Stomach smooth muscle (tissue), 2 donors: ENCODE data around the gene BNIPL.

Source experiments
- H3K27ac ChIP-seq: one replicate; pipeline ENCODE4 v1.7.0; 2013; ENCODE audit warnings: mild to moderate bottlenecking, low read length, inconsistent platforms
- H3K27me3 ChIP-seq, 2 donors: one replicate each; pipeline ENCODE4 v1.7.0; 2013; ENCODE audit warnings: low read length in 2 of 2; ENCODE audit not compliant: insufficient read depth in 2 of 2, control insufficient read depth in 1 of 2
- H3K36me3 ChIP-seq, 2 donors: one replicate each; pipeline ENCODE4 v1.7.0; 2013; ENCODE audit warnings: low read length in 2 of 2; ENCODE audit not compliant: control insufficient read depth in 2 of 2, insufficient read depth in 2 of 2
- H3K4me1 ChIP-seq: one replicate; pipeline ENCODE4 v1.7.0; 2013; ENCODE audit warnings: low read length; ENCODE audit not compliant: control insufficient read depth, insufficient read depth
- H3K4me3 ChIP-seq, 2 donors: one replicate each; pipeline ENCODE4 v1.7.0; 2013; ENCODE audit warnings: low read length in 2 of 2
- H3K9ac ChIP-seq, 2 donors: one replicate each; pipeline ENCODE4 v1.7.0; 2013; ENCODE audit warnings: low read length in 2 of 2, mild to moderate bottlenecking in 1 of 2
- H3K9me3 ChIP-seq, 2 donors: one replicate each; pipeline ENCODE4 v1.7.0; 2013; ENCODE audit warnings: low read length in 2 of 2; ENCODE audit not compliant: control insufficient read depth in 2 of 2
- donor health status: healthy.
- donor health status: Pancreatic carcinoma.

BNIPL gene

GRCh38 chr1:151036356-151036755 lies at the start of gene BNIPL:
TSS of gene BNIPL (plus strand) at chr1:151036586. CDS start at chr1:151036726, 140 bp downstream.
- no peaks in the 10 kb centered on the region for H3K27me3 ChIP-seq
- H3K9me3 ChIP-seq: no peaks in the 10 kb centered on the region
- no peak within 1 kb of the TSS for H3K27ac ChIP-seq
- no peak within 1 kb of the TSS for H3K4me3 ChIP-seq
- peaks cover 17 to 19% of the 10 kb centered on the region in 2 donors for H3K36me3 ChIP-seq
- H3K9ac ChIP-seq: no peak within 1 kb of the TSS
- no peaks in the 10 kb centered on the region for H3K4me1 ChIP-seq

GRCh38 chr1:150987924-150988323 lies 48.5 kb upstream of the BNIPL start:
- no peaks in the 10 kb centered on the region for H3K9me3 ChIP-seq
- no peaks in the 10 kb centered on the region for H3K27me3 ChIP-seq
- no peak overlapping the region for H3K4me3 ChIP-seq
- no peaks in the 10 kb centered on the region for H3K4me1 ChIP-seq
- no peaks in the 10 kb centered on the region for H3K36me3 ChIP-seq
- no peak overlapping the region for H3K9ac ChIP-seq
- H3K27ac ChIP-seq: no peak overlapping the region

- Histone ChIP-seq H3K4me3 (no peak overlapping the region), H3K9ac (no peak overlapping the region), H3K27ac (no peak overlapping the region), H3K4me1 (peaks cover 4% of the 10 kb centered on the region), H3K27me3 (no peaks in the 10 kb centered on the region), H3K9me3 (no peaks in the 10 kb centered on the region), H3K36me3 (peaks cover 8% of the 10 kb centered on the region in 2 donors)
Measured at GRCh38 chr1:150992626-150993025, 43.8 kb upstream of the BNIPL start.

GRCh38 chr1:150994248-150994647 lies 42.1 kb upstream of the BNIPL start:
- Histone ChIP-seq H3K27me3 (no peaks in the 10 kb centered on the region), H3K27ac (no peak overlapping the region), H3K9ac (no peak overlapping the region), H3K4me1 (peaks cover 4% of the 10 kb centered on the region), H3K4me3 (no peak overlapping the region), H3K9me3 (no peaks in the 10 kb centered on the region), H3K36me3 (peaks cover 20 to 21% of the 10 kb centered on the region in 2 donors)

- Histone ChIP-seq H3K4me3 (peak overlapping the region in 1 of 2 donors; percentile 57), H3K27ac (no peak overlapping the region), H3K36me3 (peaks cover 26 to 29% of the 10 kb centered on the region in 2 donors), H3K9ac (peak overlapping the region in 1 of 2 donors; percentile 29), H3K27me3 (no peaks in the 10 kb centered on the region), H3K4me1 (peaks cover 4% of the 10 kb centered on the region), H3K9me3 (no peaks in the 10 kb centered on the region)
Measured at GRCh38 chr1:150995460-150995859, 40.9 kb upstream of the BNIPL start.

DNA sequence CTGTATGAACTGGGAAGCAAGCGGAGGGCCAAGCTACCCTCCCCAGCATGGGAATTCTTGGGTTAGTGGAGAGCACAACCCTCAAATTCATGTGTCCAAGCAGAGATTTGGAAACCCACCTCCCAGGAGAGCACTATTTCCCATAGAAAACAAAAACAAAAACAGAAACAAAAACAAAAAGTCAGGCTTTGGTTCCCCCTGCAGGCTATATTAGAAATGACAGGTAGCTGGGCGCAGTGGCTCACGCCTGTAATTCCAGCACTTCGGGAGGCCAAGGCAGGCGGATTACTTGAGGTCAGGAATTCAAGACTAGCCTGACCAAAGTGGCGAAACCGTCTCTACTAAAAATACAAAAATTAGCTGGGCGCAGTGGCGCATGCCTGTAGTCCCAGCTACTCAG lies 40.5 kb upstream of the BNIPL start:
- peaks cover 4% of the 10 kb centered on the region for H3K4me1 ChIP-seq
- H3K9me3 ChIP-seq: no peaks in the 10 kb centered on the region
- H3K9ac ChIP-seq: peak overlapping the region in 1 of 2 donors; percentile 29
- no peaks in the 10 kb centered on the region for H3K27me3 ChIP-seq
- peak overlapping the region in 1 of 2 donors; percentile 57 for H3K4me3 ChIP-seq
- H3K27ac ChIP-seq: no peak overlapping the region
- H3K36me3 ChIP-seq: peaks cover 26 to 30% of the 10 kb centered on the region in 2 donors

DNA sequence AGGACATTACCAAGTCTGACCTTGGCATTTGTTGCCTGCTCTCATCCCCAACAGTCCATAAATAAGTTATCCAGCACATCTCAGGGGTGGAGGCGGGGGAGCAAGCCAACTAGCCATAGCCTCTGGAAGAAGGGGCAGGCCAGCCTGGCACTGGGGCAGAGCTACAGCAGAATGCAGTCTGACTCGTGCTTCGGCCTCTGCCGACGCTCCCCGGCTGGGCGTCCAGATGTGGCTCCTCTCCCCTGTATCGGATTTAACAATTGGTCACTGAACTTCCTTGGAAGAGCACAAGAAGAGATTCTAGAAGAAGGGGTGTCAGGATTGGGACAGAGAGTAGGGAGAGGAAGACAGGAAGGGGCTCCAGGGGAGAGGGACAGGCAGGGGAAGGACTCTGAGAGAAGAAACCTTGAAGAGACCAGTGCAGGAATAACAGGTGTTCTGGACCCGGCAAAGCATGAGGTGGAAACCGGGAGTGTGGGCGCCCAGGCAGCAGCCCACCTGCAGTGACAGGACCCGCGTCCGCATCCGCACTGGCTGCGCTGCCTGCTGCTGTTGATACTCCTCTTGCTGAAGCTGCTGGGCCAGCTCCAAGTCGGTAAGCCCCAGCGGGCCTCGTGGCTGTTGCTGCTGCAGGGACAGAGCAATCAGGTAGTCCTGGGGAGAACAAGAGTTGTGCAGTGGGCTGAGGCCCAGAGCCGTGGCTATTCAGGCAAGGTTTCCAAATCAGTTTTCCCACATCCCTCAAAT lies 39.1 kb upstream of the BNIPL start:
- H3K36me3 ChIP-seq: peaks cover 36 to 37% of the 10 kb centered on the region in 2 donors
- no peaks in the 10 kb centered on the region for H3K9me3 ChIP-seq
- H3K27me3 ChIP-seq: no peaks in the 10 kb centered on the region
- peaks cover 6% of the 10 kb centered on the region for H3K4me1 ChIP-seq
- H3K4me3 ChIP-seq: no peak overlapping the region
- no peak overlapping the region for H3K27ac ChIP-seq
- H3K9ac ChIP-seq: no peak overlapping the region

DNA sequence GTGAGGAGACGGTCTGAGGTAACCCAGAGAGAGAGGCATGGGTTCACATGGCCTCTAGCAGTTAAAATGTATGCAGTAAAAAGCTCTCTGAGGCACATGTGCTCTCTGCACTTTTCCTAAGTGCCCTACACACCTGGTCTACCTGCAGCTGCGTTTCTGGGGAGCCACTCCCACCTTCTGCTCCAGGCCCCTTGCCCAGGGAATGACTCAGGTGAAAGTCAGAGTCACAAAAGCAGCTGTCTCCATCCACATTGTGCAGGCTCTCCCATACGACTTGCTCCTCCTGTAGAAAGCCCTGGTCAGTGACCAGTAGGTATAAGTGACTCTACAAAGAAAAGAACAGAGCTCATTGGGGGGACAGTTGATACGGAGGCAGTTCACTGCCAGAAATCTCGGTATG lies 38.4 kb upstream of the BNIPL start:
- no peak overlapping the region for H3K27ac ChIP-seq
- no peaks in the 10 kb centered on the region for H3K27me3 ChIP-seq
- H3K9me3 ChIP-seq: no peaks in the 10 kb centered on the region
- H3K4me3 ChIP-seq: no peak overlapping the region
- H3K36me3 ChIP-seq: peaks cover 36 to 42% of the 10 kb centered on the region in 2 donors
- H3K9ac ChIP-seq: no peak overlapping the region
- H3K4me1 ChIP-seq: peaks cover 10% of the 10 kb centered on the region

DNA sequence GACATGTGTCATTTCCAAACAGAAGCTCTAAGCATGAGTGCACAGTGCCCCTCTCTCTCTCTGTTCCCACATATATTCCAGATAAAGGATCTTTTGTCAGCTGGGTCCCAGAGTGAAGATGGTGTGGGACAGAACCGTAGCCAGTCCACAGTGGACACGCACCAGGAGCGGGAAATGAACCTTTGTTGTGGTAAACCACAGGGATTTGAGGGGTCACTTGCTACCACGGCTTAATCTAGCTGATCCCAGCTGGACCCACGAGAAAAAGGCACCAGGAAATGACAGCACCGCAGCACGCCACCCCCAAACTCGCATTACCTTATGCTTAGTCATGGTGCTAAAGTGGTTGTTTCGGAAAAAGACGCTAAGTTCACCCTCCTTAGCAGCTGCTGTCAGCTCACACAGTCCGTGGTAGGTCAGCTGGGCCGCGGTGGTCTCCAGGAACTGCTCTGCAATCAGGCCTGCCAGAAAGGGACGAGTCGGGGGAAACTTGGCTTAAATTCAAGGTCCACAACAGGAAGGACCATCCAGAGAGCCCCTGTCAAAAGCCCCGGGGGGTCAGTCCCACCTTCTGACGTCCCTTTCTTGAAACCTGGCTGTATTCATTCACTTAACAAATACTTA lies 37.2 kb upstream of the BNIPL start:
- no peaks in the 10 kb centered on the region for H3K27me3 ChIP-seq
- H3K9ac ChIP-seq: no peak overlapping the region
- peaks cover 16% of the 10 kb centered on the region for H3K4me1 ChIP-seq
- no peaks in the 10 kb centered on the region for H3K9me3 ChIP-seq
- no peak overlapping the region for H3K4me3 ChIP-seq
- peaks cover 36 to 42% of the 10 kb centered on the region in 2 donors for H3K36me3 ChIP-seq
- no peak overlapping the region for H3K27ac ChIP-seq

- Histone ChIP-seq H3K36me3 (peaks cover 36 to 42% of the 10 kb centered on the region in 2 donors), H3K9me3 (no peaks in the 10 kb centered on the region), H3K4me3 (no peak overlapping the region), H3K27ac (no peak overlapping the region), H3K4me1 (peaks cover 22% of the 10 kb centered on the region), H3K27me3 (no peaks in the 10 kb centered on the region), H3K9ac (no peak overlapping the region)
Measured at GRCh38 chr1:150999926-151000325, 36.5 kb upstream of the BNIPL start.

GRCh38 chr1:151000408-151000807 lies 36.0 kb upstream of the BNIPL start:
- H3K4me1 ChIP-seq: peaks cover 24% of the 10 kb centered on the region
- no peaks in the 10 kb centered on the region for H3K9me3 ChIP-seq
- H3K4me3 ChIP-seq: no peak overlapping the region
- H3K27me3 ChIP-seq: no peaks in the 10 kb centered on the region
- peaks cover 36 to 42% of the 10 kb centered on the region in 2 donors for H3K36me3 ChIP-seq
- no peak overlapping the region for H3K9ac ChIP-seq
- H3K27ac ChIP-seq: no peak overlapping the region
